ENCODE measurements around the gene NCR2.

The NCR2 gene

GRCh38 chr6:41353333-41353732, 17.9 kb downstream of the NCR2 start:
- no peak for DNase-seq (ENCODE audit: low read depth, low spot score)
- no peak overlapping the region for H3K4me3 ChIP-seq (ENCODE audit: low read depth, low read length)
- TF ChIP-seq CTCF (IDR thresholded peaks at IDR 0.05; ENCODE audit: low read depth, low read length), result no peak
- in situ Hi-C loops (cut with HindIII; ENCODE audit: low sequenced_read_pairs), result no loop called here

GRCh38 chr6:41355952-41356351, 20.5 kb downstream of the NCR2 start:
- DNase-seq (ENCODE audit: low read depth, low spot score), result no peak
- TF ChIP-seq CTCF (IDR thresholded peaks at IDR 0.05; ENCODE audit: low read depth, low read length), result no peak
- no peak overlapping the region for H3K4me3 ChIP-seq (ENCODE audit: low read depth, low read length)
- in situ Hi-C loops (cut with HindIII; ENCODE audit: low sequenced_read_pairs), result no loop called here

DNA sequence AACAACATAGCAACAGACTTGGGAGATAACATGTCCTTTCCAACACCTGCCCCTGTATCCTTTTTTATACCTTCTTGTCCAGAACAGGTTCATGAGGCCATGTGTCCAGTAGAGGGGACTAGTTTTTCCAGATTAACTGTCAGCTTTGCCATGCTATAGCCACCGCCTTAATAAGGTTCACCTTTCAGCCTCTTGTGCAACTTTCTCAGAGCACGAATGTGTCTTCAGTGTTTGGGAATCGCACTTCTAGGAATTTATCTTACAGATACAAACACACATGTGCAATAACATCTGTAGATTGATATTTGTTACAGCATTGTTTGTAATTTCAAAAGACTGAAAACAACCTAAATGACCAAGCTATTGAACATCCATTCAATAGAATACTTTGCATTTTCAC, 21.4 kb downstream of the NCR2 start:
- no peak for DNase-seq (ENCODE audit: low read depth, low spot score)
- H3K4me3 ChIP-seq (ENCODE audit: low read depth, low read length), result no peak overlapping the region
- no peak for TF ChIP-seq CTCF (IDR thresholded peaks at IDR 0.05; ENCODE audit: low read depth, low read length)
- in situ Hi-C loops (cut with HindIII; ENCODE audit: low sequenced_read_pairs), result no loop called here

DNA sequence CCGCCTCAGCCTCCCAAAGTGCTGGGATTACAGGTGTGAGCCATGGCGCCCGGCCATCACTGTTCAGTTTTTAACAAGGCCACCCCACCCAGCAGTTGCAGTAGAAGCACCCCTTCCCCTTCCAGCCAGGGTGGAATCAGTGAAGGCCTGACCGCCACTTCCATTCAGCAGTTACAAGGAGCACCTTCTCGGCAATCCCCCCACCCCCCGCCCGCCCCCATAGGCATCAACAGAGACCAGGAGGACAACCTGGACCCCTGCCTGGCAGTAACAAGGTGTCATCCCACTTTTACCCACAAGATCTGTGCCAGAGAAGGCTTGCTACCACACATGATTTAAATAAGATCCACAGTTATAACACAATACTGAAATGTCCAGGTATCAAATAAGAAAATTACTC, 23.1 kb downstream of the NCR2 start:
- in situ Hi-C loops (cut with HindIII; ENCODE audit: low sequenced_read_pairs), result no loop called here
- no peak for TF ChIP-seq CTCF (IDR thresholded peaks at IDR 0.05; ENCODE audit: low read depth, low read length)
- H3K4me3 ChIP-seq (ENCODE audit: low read depth, low read length), result no peak overlapping the region
- DNase-seq (ENCODE audit: low read depth, low spot score), result no peak

- TF ChIP-seq CTCF (IDR thresholded peaks at IDR 0.05; ENCODE audit: low read depth, low read length), result no peak
- in situ Hi-C loops (cut with HindIII; ENCODE audit: low sequenced_read_pairs), result no loop called here
- no peak overlapping the region for H3K4me3 ChIP-seq (ENCODE audit: low read depth, low read length)
Observed at GRCh38 chr6:41359617-41360313, 24.4 kb downstream of the NCR2 start.

GRCh38 chr6:41360314-41360685, 24.9 kb downstream of the NCR2 start:
- in situ Hi-C loops (cut with HindIII; ENCODE audit: low sequenced_read_pairs), result no loop called here

More at GRCh38 chr6:41359617-41360313, 24.4 kb downstream of the NCR2 start:
- DNase-seq (ENCODE audit: low read depth, low spot score), result no peak

More at GRCh38 chr6:41360314-41360685, 24.9 kb downstream of the NCR2 start:
- TF ChIP-seq CTCF (IDR thresholded peaks at IDR 0.05; ENCODE audit: low read depth, low read length), result no peak
- no peak overlapping the region for H3K4me3 ChIP-seq (ENCODE audit: low read depth, low read length)
- no peak for DNase-seq (ENCODE audit: low read depth, low spot score)
